ENCODE measurements around the gene SRRD. TPM values are rescaled to one million over a fixed set of nuclear protein-coding genes. Genes with fewer than 3 reads are reported as not detected.

SRRD gene
- total and polyA plus RNA-seq, 12 donors, result 10.3 to 261 (median 17.1) TPM

DNA sequence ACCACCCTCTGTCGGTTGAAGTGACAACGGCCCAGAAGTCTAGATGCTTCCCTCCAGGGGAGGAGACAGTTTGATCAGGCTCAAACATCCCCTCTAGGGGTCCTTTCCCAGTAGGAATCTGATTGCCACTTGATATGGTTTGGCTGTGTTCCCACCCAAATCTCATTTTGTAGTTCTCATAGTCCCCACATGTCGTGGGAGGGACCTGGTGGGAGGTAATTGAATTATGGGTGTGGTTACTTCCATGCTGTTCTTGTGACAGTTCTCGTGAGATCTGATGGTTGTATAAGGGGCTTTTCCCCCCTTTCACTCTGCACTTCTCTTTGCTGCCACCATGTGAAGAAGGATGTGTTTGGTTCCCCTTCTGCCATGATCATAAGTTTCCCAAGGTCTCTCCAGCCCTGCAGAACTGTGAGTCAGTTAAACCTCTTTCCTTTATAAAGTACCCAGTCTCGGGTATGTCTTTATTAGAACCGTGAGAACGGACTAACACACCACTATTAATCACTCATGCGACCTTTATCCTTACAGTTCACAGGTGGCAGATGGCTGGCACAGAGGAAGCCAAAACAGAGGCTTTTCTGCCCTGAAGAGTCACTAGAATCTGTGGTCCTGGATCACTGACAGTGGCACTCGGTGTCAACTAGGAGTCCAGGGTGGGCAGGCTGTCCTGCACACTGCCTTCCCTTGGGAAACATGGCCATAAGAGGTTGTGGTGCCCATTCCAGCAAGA, 33.1 kb upstream of the SRRD start:
- Histone ChIP-seq H3K4me1 (replicated peaks in 1 of 2) (no peaks in the 10 kb centered on the region), H3K9me3 (replicated peaks in 1 of 3) (no peaks in the 10 kb centered on the region), H3K36me3 (replicated peaks in 1 of 2) (peaks cover 0 to 36% of the 10 kb centered on the region in 2 donors), H3K27ac (no peak overlapping the region), H3K27me3 (no peaks in the 10 kb centered on the region), H3K4me3 (no peak overlapping the region)
- TF ChIP-seq, protein P1, sequence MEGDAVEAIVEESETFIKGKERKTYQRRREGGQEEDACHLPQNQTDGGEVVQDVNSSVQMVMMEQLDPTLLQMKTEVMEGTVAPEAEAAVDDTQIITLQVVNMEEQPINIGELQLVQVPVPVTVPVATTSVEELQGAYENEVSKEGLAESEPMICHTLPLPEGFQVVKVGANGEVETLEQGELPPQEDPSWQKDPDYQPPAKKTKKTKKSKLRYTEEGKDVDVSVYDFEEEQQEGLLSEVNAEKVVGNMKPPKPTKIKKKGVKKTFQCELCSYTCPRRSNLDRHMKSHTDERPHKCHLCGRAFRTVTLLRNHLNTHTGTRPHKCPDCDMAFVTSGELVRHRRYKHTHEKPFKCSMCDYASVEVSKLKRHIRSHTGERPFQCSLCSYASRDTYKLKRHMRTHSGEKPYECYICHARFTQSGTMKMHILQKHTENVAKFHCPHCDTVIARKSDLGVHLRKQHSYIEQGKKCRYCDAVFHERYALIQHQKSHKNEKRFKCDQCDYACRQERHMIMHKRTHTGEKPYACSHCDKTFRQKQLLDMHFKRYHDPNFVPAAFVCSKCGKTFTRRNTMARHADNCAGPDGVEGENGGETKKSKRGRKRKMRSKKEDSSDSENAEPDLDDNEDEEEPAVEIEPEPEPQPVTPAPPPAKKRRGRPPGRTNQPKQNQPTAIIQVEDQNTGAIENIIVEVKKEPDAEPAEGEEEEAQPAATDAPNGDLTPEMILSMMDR (IDR thresholded peaks at IDR 0.05), result no peak
- TF ChIP-seq POLR2A (IDR thresholded peaks at IDR 0.05), result no peak
- DNase-seq, result no peak
- WGBS, 4 donors, result 72 to 77% (median 75%) methylated on average over 8 to 9 of the region's 9 CpGs
- intact Hi-C loops (cut with DNase I), result no loop called here

DNA sequence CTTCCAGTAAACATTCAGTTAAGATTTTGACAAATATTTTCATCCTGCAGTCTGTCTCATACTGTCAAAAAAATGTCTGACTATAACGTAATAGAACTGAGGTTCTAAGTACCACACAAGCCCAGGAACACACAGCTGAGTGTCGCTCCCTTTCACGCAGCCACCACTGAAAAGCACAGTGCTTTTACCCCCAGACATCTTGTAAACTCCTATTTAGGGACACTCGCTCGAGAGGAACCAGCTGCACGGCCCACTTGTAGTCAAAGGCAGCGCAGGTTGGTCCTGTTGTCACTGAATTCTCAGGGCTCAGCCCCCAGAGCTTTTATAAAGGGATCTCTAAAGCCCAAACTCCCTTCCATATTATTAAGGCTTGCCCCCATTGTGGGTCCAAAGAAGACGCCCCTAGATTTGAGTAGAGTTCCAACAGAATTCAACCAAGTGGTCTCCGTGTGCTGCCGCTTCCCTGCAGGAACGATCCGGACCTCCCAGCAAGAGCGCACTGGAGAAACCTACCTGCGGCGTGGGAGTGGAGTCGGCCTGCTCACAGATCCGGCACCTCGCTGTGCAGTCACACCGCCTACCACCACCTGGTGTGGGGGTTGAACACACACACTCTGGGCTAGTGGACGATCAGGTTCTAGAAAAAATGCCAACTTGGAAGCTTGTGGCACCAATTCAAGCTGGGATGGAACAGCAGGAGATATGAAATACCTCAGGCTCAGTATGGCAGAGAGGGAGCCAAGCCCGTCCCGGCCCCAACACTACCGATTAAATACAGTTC, 31.3 kb upstream of the SRRD start:
- intact Hi-C loops (cut with DNase I), result no loop called here
- H3K27me3 ChIP-seq, result no peaks in the 10 kb centered on the region
- H3K4me1 ChIP-seq (replicated peaks in 1 of 2), result no peaks in the 10 kb centered on the region
- no peak overlapping the region for H3K4me3 ChIP-seq
- no peaks in the 10 kb centered on the region for H3K9me3 ChIP-seq (replicated peaks in 1 of 3)
- peaks cover 0 to 51% of the 10 kb centered on the region in 2 donors for H3K36me3 ChIP-seq (replicated peaks in 1 of 2)
- DNase-seq, result no peak
- TF ChIP-seq POLR2A (IDR thresholded peaks at IDR 0.05), result no peak
- TF ChIP-seq, protein P1 (IDR thresholded peaks at IDR 0.05), result no peak
- H3K27ac ChIP-seq, result no peak overlapping the region
- 96 to 99% (median 96%) methylated on average over 18 to 23 of the region's 23 CpGs for WGBS, 4 donors

DNA sequence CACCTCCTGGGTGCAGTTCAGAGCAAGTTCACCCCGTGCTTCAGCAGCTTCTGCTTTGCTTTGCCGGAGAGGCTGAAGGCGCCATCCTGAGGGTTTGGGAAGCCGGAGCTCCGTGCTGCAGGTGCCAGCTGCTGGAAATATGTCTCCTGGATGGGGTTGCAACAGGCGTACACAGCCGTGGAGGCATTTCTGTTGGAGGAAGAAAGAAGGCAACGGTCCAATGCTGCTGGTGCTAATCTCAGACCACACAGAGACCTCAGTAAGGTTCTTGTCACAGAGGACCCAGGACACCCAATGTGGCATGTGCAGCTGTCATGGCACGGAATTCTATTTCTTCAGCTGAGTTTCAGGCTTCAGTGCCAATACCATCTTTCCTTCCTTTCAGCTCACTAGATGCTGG, 30.5 kb upstream of the SRRD start:
- no peak overlapping the region for H3K27ac ChIP-seq
- 94 to 96% (median 96%) methylated on average over 9 of the region's 9 CpGs for WGBS, 4 donors
- H3K9me3 ChIP-seq (replicated peaks in 1 of 3), result no peaks in the 10 kb centered on the region
- H3K4me1 ChIP-seq (replicated peaks in 1 of 2), result no peaks in the 10 kb centered on the region
- no peak overlapping the region for H3K4me3 ChIP-seq
- DNase-seq, result no peak
- TF ChIP-seq, protein P1 (IDR thresholded peaks at IDR 0.05), result no peak
- TF ChIP-seq POLR2A (IDR thresholded peaks at IDR 0.05), result no peak
- intact Hi-C loops (cut with DNase I), result no loop called here
- peaks cover 0 to 59% of the 10 kb centered on the region in 2 donors for H3K36me3 ChIP-seq (replicated peaks in 1 of 2)
- H3K27me3 ChIP-seq, result no peaks in the 10 kb centered on the region

DNA sequence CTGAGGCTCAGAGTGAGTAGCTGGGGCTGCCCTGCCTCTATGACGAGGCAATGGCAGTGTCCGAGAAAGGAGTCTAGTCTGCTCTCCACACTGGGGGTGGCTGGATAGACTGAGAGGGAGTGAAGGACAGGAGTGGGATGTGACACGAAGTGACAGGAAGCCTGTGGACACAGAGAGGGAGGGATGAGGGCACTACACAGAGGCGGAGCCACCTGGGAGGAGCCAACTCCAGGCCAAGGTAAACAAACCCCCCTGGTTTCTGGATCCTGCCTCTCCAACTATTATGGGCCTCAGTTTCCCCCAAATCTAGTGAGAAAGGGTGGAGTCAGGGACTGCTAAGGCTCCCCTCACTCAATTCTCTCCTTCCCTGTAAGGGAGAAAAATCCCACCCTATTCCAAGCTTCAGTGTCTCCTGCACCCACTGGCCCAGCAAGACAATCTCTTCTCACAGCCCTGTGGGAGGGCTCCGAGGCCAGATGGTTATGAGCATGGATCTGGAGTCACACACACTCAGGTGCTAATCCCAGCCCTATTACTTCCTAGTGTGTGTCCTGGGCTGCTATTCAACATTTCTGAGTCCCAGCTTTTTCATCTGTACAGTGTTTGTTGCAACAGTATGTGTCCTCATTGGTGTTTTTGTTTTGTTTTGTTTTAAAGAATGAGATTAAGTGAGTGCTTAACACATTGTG, 29.7 kb upstream of the SRRD start:
- Histone ChIP-seq H3K27me3 (no peaks in the 10 kb centered on the region), H3K27ac (no peak overlapping the region), H3K9me3 (replicated peaks in 1 of 3) (no peaks in the 10 kb centered on the region), H3K36me3 (replicated peaks in 1 of 2) (peaks cover 0 to 63% of the 10 kb centered on the region in 2 donors), H3K4me3 (no peak overlapping the region), H3K4me1 (replicated peaks in 1 of 2) (no peaks in the 10 kb centered on the region)
- intact Hi-C loops (cut with DNase I), result no loop called here
- DNase-seq, result no peak
- 88 to 90% (median 89%) methylated on average over 5 of the region's 5 CpGs for WGBS, 4 donors
- TF ChIP-seq, protein P1 (IDR thresholded peaks at IDR 0.05), result no peak
- TF ChIP-seq POLR2A (IDR thresholded peaks at IDR 0.05), result no peak

Measured in adrenal gland (tissue), 12 donors.